EL (cell line): ENCODE results near the gene RPAP2.
"Not testable (repeated sequence)": the region's sequence is repeated elsewhere in the genome, so short reads cannot be mapped to it uniquely, and the experiment has no call there.

Experiments
- DNase-seq: peaks from one replicate; pipeline ENCODE4 v3.0.0-alpha.2; 2016

RPAP2 gene

GRCh38 chr1:92377991-92378390, 79.1 kb downstream of the RPAP2 start:
- DNase-seq, result not testable (repeated sequence)

- no peak for DNase-seq
Measured at GRCh38 chr1:92380867-92381266, 82.0 kb downstream of the RPAP2 start.

- DNase-seq, result not testable (repeated sequence)
Measured at GRCh38 chr1:92393966-92394365, 95.1 kb downstream of the RPAP2 start.

- no peak for DNase-seq
Measured at GRCh38 chr1:92398519-92398918, 99.7 kb downstream of the RPAP2 start.

GRCh38 chr1:92399076-92399475, 100.2 kb downstream of the RPAP2 start:
- DNase-seq, result no peak

- peak; percentile 67 for DNase-seq
Measured at GRCh38 chr1:92404661-92405060, 105.8 kb downstream of the RPAP2 start.

- peak; percentile 15 for DNase-seq
Measured at GRCh38 chr1:92408825-92409224, 110.0 kb downstream of the RPAP2 start.

GRCh38 chr1:92409946-92410549, 111.2 kb downstream of the RPAP2 start:
- no peak for DNase-seq

GRCh38 chr1:92410706-92411105, 111.8 kb downstream of the RPAP2 start:
- no peak for DNase-seq

GRCh38 chr1:92411511-92411910, 112.7 kb downstream of the RPAP2 start:
- DNase-seq, result peak; percentile 72

GRCh38 chr1:92419642-92420041, 120.8 kb downstream of the RPAP2 start:
- DNase-seq, result no peak

- no peak for DNase-seq
Measured at GRCh38 chr1:92424381-92424780, 125.5 kb downstream of the RPAP2 start.

GRCh38 chr1:92425617-92426016, 126.8 kb downstream of the RPAP2 start:
- DNase-seq, result no peak

GRCh38 chr1:92430030-92430429, 131.2 kb downstream of the RPAP2 start:
- no peak for DNase-seq

- not testable (repeated sequence) for DNase-seq
Measured at GRCh38 chr1:92434572-92434971, 135.7 kb downstream of the RPAP2 start.

- DNase-seq, result no peak
Measured at GRCh38 chr1:92439291-92439690, 140.4 kb downstream of the RPAP2 start.

GRCh38 chr1:92441316-92441696, 142.4 kb downstream of the RPAP2 start:
- no peak for DNase-seq

GRCh38 chr1:92441697-92442342, 143.0 kb downstream of the RPAP2 start:
- no peak for DNase-seq

GRCh38 chr1:92442351-92442750, 143.5 kb downstream of the RPAP2 start:
- no peak for DNase-seq

- DNase-seq, result no peak
Measured at GRCh38 chr1:92443893-92444292, 145.0 kb downstream of the RPAP2 start.

- DNase-seq, result peak; percentile 65
Measured at GRCh38 chr1:92444351-92444750, 145.5 kb downstream of the RPAP2 start.

- no peak for DNase-seq
Measured at GRCh38 chr1:92445865-92446264, 147.0 kb downstream of the RPAP2 start.

- peak; percentile 44 for DNase-seq
Measured at GRCh38 chr1:92446546-92446945, 147.7 kb downstream of the RPAP2 start.

- peak; percentile 21 for DNase-seq
Measured at GRCh38 chr1:92447033-92447681, 148.3 kb downstream of the RPAP2 start.
